ENCODE measurements around the gene ANKRD44. TPM values are rescaled to one million over a fixed set of nuclear protein-coding genes. Genes with fewer than 3 reads are reported as not detected.
"Not testable (repeated sequence)": the region's sequence is repeated elsewhere in the genome, so short reads cannot be mapped to it uniquely, and the experiment has no call there.

Gene ANKRD44
- total and polyA plus RNA-seq, 2 of the 8 experiments (the other 6 are each of a cell fraction or from before 2014, with no cell fraction given), result 1.2 to 1.3 TPM

DNA sequence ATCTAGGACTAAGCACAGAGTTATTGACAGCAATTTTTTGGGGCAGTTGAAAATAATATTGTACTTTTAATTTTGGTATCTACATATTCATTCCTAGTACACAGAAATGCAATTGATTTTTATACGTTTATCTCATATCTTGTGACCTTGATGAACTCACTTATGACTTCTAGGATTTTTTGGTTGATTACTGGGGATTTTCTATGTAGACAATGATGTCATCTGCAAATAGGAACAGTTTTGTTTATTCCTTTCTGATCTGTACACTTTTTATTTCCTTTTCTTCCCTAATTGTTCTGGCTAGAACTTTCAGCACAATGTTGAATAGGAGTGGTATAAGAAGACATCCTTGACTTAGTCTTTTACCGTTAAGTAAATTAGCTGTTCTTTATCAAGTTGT lies 240.6 kb downstream of the ANKRD44 start (continued):
- no peak for TF ChIP-seq PHF8 (conservative IDR thresholded peaks at IDR 0.05; ENCODE audit: low read depth, low read length)
- no peak for TF ChIP-seq CTBP2 (IDR thresholded peaks at IDR 0.05; ENCODE audit: borderline replicate concordance, insufficient read depth, insufficient read length, low read length)
- TF ChIP-seq RNF2 (IDR thresholded peaks at IDR 0.05; ENCODE audit: borderline replicate concordance, low read depth, low read length, missing control alignments, poor library complexity, severe bottlenecking), result no peak

DNA sequence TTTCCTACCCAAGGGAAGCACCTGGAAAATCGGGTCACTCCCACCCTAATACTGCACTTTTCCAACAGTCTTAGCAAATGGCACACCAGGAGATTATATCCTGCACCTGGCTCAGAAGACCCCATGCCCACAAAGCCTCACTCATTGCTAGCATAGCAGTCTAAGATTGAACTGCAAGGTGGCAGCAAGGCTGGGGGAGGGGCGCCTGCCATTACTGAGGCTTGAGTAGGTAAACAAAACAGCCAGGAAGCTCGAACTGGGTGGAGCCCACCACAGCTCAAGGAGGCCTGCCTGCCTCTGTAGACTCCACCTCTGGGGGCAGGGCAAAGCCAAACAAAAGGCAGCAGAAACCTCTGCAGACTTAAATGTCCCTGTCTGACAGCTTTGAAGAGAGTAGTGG lies 248.0 kb downstream of the ANKRD44 start:
- H3K4ac ChIP-seq (replicated peaks; ENCODE audit: insufficient read length, low read depth, low read length); H4K91ac ChIP-seq (replicated peaks; ENCODE audit: insufficient read length, low read length); H4K20me1 ChIP-seq (replicated peaks in 1 of 2; ENCODE audit: control insufficient read depth in 1 of 2, insufficient read depth in 2 of 2, low read length in 2 of 2); H3K14ac ChIP-seq (ENCODE audit: insufficient read length); H3K79me1 ChIP-seq (ENCODE audit: low read depth, low read length); H4K8ac ChIP-seq (ENCODE audit: extremely low read depth, insufficient read depth, low read length); H2BK20ac ChIP-seq (ENCODE audit: low read length); H3K56ac ChIP-seq (replicated peaks; ENCODE audit: insufficient read length, low read depth, low read length); H3K79me2 ChIP-seq (ENCODE audit: control insufficient read depth in 1 of 2, insufficient read depth in 2 of 2, low read length in 2 of 2); H3K36me3 ChIP-seq (ENCODE audit: control insufficient read depth in 2 of 4, insufficient read depth in 4 of 4, low read length in 3 of 4); H2BK15ac ChIP-seq (ENCODE audit: low read length); H2BK12ac ChIP-seq (ENCODE audit: low read depth, low read length); H2BK5ac ChIP-seq (ENCODE audit: low read depth, low read length); H3K4me3 ChIP-seq (ENCODE audit: extremely low read depth in 1 of 4, insufficient read depth in 2 of 4, low read depth in 3 of 4, low read length in 4 of 4); FAIRE-seq; H3K23ac ChIP-seq (ENCODE audit: insufficient read length); H3K4me1 ChIP-seq (replicated peaks in 1 of 4; ENCODE audit: control insufficient read depth in 3 of 4, insufficient read depth in 4 of 4, low read length in 3 of 4); H3K23me2 ChIP-seq (ENCODE audit: low read depth, low read length); H3K4me2 ChIP-seq (ENCODE audit: insufficient read depth in 1 of 2, low read depth in 2 of 2, low read length in 2 of 2); H3K27ac ChIP-seq (ENCODE audit: low read depth, low read length); DNase-seq (ENCODE audit: low read depth in 1 of 2, low spot score in 2 of 2); H2AK5ac ChIP-seq (ENCODE audit: low read depth, low read length); POLR2A ChIA-PET (ENCODE audit: partially characterized antibody); H2BK120ac ChIP-seq (replicated peaks; ENCODE audit: low read depth, low read length); H3K18ac ChIP-seq (ENCODE audit: extremely low read depth, low read length); H4K5ac ChIP-seq (ENCODE audit: insufficient read length, low read depth, low read length); H3K9ac ChIP-seq (replicated peaks in 1 of 4; ENCODE audit: extremely low read depth in 1 of 4, low read depth in 3 of 4, low read length in 3 of 4); H3K27me3 ChIP-seq (replicated peaks in 1 of 4; ENCODE audit: control insufficient read depth in 3 of 4, extremely low read depth in 1 of 4, insufficient read depth in 3 of 4, low read length in 3 of 4); H2AFZ ChIP-seq (ENCODE audit: low read length): not testable (repeated sequence)
- H3K9me3 ChIP-seq (ENCODE audit: insufficient read depth in 2 of 2, low read depth in 1 of 2, low read length in 1 of 2), result peaks cover 10 to 17% of the 10 kb centered on the region in 2 experiments
- CTCF ChIA-PET (ENCODE audit: partially characterized antibody), result interaction anchor here (1.3 kb wide), 1 partner anchor 13 kb away, joined by 4 read pairs; no protein-coding TSS in a partner anchor
- 84% methylated on average over 3 of the region's 3 CpGs; no CpG with 5 or more reads in 1 of the 2 experiments for WGBS, 2 experiments (ENCODE audit: extremely low coverage in 1 of 2, insufficient coverage in 1 of 2, insufficient read length in 1 of 2, insufficient replicate concordance in 2 of 2, low coverage in 1 of 2, low lambda C conversion rate in 2 of 2, missing lambda C conversion rate in 1 of 2)

Data from H1 (cell line).